Uterus (tissue), 2 donors: ENCODE measurements around the gene UST.

Source experiments
- POLR2A ChIP-seq, 2 donors: fragments of 450-650 bp; IDR thresholded peaks; one replicate each; pipeline ENCODE4 v1.6.1; 2016; ENCODE audit warnings: antibody characterized with exemption in 2 of 2, mild to moderate bottlenecking in 1 of 2, moderate library complexity in 1 of 2
- TF ChIP-seq, protein P1 (sequence below), 4 experiments: fragments of 200-600 bp in 2 of 4; fragments of 450-650 bp in 2 of 4; sonication (generic) in 2 of 4; IDR thresholded peaks; one replicate each; pipeline ENCODE4 v1.5.1; 2016 to 2019; ENCODE audit warnings: antibody characterized with exemption in 4 of 4, mild to moderate bottlenecking in 2 of 4, moderate library complexity in 1 of 4

DNA sequence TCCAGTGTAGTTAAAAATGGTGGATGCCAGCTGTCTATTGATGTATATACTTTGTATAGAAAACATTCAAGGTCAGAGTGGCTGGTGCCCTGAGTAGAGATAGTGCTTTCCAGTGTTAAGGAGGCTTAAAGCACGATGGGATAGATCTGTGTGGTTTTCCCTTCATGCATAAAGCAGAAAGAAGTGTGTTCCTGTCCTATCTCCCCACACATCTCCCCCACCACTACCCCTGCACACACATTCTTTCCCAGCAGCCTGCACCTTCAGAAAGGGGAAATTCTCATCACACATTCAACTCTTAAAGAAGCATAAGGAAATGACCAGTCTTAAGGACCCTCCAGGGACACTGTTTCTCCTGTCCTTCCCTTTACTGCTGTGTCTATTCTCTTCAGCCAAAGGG, 349.0 kb downstream of the UST start:
- TF ChIP-seq POLR2A (IDR thresholded peaks at IDR 0.05): no peak
- TF ChIP-seq, protein P1, sequence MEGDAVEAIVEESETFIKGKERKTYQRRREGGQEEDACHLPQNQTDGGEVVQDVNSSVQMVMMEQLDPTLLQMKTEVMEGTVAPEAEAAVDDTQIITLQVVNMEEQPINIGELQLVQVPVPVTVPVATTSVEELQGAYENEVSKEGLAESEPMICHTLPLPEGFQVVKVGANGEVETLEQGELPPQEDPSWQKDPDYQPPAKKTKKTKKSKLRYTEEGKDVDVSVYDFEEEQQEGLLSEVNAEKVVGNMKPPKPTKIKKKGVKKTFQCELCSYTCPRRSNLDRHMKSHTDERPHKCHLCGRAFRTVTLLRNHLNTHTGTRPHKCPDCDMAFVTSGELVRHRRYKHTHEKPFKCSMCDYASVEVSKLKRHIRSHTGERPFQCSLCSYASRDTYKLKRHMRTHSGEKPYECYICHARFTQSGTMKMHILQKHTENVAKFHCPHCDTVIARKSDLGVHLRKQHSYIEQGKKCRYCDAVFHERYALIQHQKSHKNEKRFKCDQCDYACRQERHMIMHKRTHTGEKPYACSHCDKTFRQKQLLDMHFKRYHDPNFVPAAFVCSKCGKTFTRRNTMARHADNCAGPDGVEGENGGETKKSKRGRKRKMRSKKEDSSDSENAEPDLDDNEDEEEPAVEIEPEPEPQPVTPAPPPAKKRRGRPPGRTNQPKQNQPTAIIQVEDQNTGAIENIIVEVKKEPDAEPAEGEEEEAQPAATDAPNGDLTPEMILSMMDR (IDR thresholded peaks at IDR 0.05): no peak
